WTC11 (cell line): ENCODE results near the gene LNX1. TPM values are rescaled to one million over a fixed set of nuclear protein-coding genes. Genes with fewer than 3 reads are reported as not detected.
A peak's percentile ranks its signal among the peaks of the same experiment; 100 is the strongest.

ENCODE experiments used
- ATAC-seq: fragments of 200-7000 bp; cut with Tn5 transposase; 2 replicates; pipeline ENCODE4 v1.10.0; 2021; ENCODE audit warnings: mild to moderate bottlenecking, moderate library complexity
- Bru-seq: library from RNA; stranded (reverse); fragments of 400-500 nt; gene quantifications from one replicate; lab custom pipeline; 2021; lab: Mats Ljungman, UMichigan
- CTCF ChIA-PET: fragments of 300-600 bp; sonication (Branson Sonifier 250); formaldehyde crosslinking; loops from one replicate; lab custom pipeline; 2021; ENCODE audit warnings: antibody characterized with exemption; lab: Charles Lee
- POLR2A ChIA-PET: fragments of 350-600 bp; sonication (Branson Sonifier 250); formaldehyde crosslinking; loops from one replicate; lab custom pipeline; 2021; ENCODE audit warnings: antibody characterized with exemption; lab: Charles Lee
- DNase-seq: peaks from one replicate; pipeline ENCODE4 v3.0.0; 2021; ENCODE audit warnings: low spot score
- H3K27ac Mint-ChIP-seq: 2 replicates; pipeline ENCODE4 v1.8.0; 2021; ENCODE audit warnings: mixed read lengths
- H3K27me3 Mint-ChIP-seq: 2 replicates; pipeline ENCODE4 v1.8.0; 2021; ENCODE audit warnings: low read depth, mild to moderate bottlenecking, moderate library complexity, mixed read lengths
- H3K36me3 Mint-ChIP-seq: 2 replicates; pipeline ENCODE4 v1.8.0; 2021; ENCODE audit warnings: mixed read lengths
- H3K4me1 Mint-ChIP-seq: 2 replicates; pipeline ENCODE4 v1.8.0; 2022; ENCODE audit warnings: mixed read lengths
- H3K4me3 Mint-ChIP-seq: 2 replicates; pipeline ENCODE4 v1.8.0; 2021; ENCODE audit warnings: mild to moderate bottlenecking, moderate library complexity, mixed read lengths
- H3K9me3 Mint-ChIP-seq: 2 replicates; pipeline ENCODE4 v1.8.0; 2021; ENCODE audit warnings: mixed read lengths
- CREM ChIP-seq: sonication (generic); formaldehyde crosslinking; IDR thresholded peaks from 2 replicates; pipeline ENCODE4 v1.8.1; 2022; ENCODE audit warnings: mild to moderate bottlenecking, missing genetic modification reagents, moderate library complexity
- ESRRA ChIP-seq: sonication (generic); formaldehyde crosslinking; IDR thresholded peaks from 2 replicates; pipeline ENCODE4 v1.8.1; 2022; ENCODE audit warnings: mild to moderate bottlenecking, missing genetic modification reagents, borderline replicate concordance
- ETV6 ChIP-seq: sonication (generic); formaldehyde crosslinking; IDR thresholded peaks from 2 replicates; pipeline ENCODE4 v1.8.1; 2022; ENCODE audit warnings: mild to moderate bottlenecking, missing genetic modification reagents
- FOXJ3 ChIP-seq: sonication (generic); formaldehyde crosslinking; IDR thresholded peaks from 2 replicates; pipeline ENCODE4 v1.9.0; 2021; ENCODE audit warnings: missing genetic modification reagents, mild to moderate bottlenecking, borderline replicate concordance
- FOXK1 ChIP-seq: sonication (generic); formaldehyde crosslinking; IDR thresholded peaks from 2 replicates; pipeline ENCODE4 v1.8.0; 2022; ENCODE audit warnings: mild to moderate bottlenecking, moderate library complexity, missing genetic modification reagents
- FOXP1 ChIP-seq: sonication (generic); formaldehyde crosslinking; IDR thresholded peaks from 2 replicates; pipeline ENCODE4 v1.8.0; 2022; ENCODE audit warnings: missing genetic modification reagents, mild to moderate bottlenecking, moderate library complexity, borderline replicate concordance
- JUN ChIP-seq: sonication (generic); formaldehyde crosslinking; IDR thresholded peaks from 2 replicates; pipeline ENCODE4 v1.8.0; 2023; ENCODE audit warnings: mild to moderate bottlenecking, missing genetic modification reagents
- NFE2L1 ChIP-seq: sonication (generic); formaldehyde crosslinking; IDR thresholded peaks from 2 replicates; pipeline ENCODE4 v1.8.1; 2023; ENCODE audit warnings: missing genetic modification reagents
- SP1 ChIP-seq: sonication (generic); formaldehyde crosslinking; conservative IDR thresholded peaks from 2 replicates; pipeline ENCODE4 v1.8.1; 2022; ENCODE audit warnings: missing genetic modification reagents
- USF1 ChIP-seq: sonication (generic); formaldehyde crosslinking; IDR thresholded peaks from 2 replicates; pipeline ENCODE4 v1.8.0; 2022; ENCODE audit warnings: mild to moderate bottlenecking, missing genetic modification reagents
- ZMAT4 ChIP-seq: fragments of 250-450 bp; sonication (Bioruptor Pico); IDR thresholded peaks from 2 replicates; pipeline ENCODE4 v1.9.0; 2021; ENCODE audit warnings: mild to moderate bottlenecking
- long read RNA-seq, 3 experiments: library from RNA in 1 of 3; library from capped mRNA in 1 of 3; library from polyadenylated mRNA in 1 of 3; unstranded in 2 of 3; stranded (forward) in 1 of 3; transcript quantifications; one replicate each; pipeline ENCODE4 v2.0.0, GENCODE V29; 2021
- total RNA-seq: library from RNA; stranded (reverse); gene quantifications from 3 replicates; pipeline ENCODE4 v1.2.3, GENCODE V29; 2021
- TF ChIP-seq, protein P1 (sequence below): sonication (generic); formaldehyde crosslinking; IDR thresholded peaks from 2 replicates; pipeline ENCODE4 v1.8.0; 2022; ENCODE audit warnings: mild to moderate bottlenecking, missing genetic modification reagents
- TF ChIP-seq, protein P2 (sequence below): sonication (generic); formaldehyde crosslinking; IDR thresholded peaks from 2 replicates; pipeline ENCODE4 v1.8.1; 2022; ENCODE audit warnings: low read depth, mild to moderate bottlenecking, moderate library complexity, missing genetic modification reagents, borderline replicate concordance
- TF ChIP-seq, protein P3 (sequence below): sonication (generic); formaldehyde crosslinking; IDR thresholded peaks from 2 replicates; pipeline ENCODE4 v1.8.0; 2022; ENCODE audit warnings: mild to moderate bottlenecking, missing genetic modification reagents

LNX1 gene
- total RNA-seq, result 4.3 to 5.9 TPM (median 4.5 TPM) in 3 replicates
- percentile 43 among the genes with signal in this experiment for Bru-seq, nascent RNA
- long read RNA-seq, experiment 1, transcript LNX1-201 (11 exons, 2,953 nt), result major isoform, 13 of 18 reads
- long read RNA-seq, experiment 1, partial matches to known transcripts, result 4 of 18 reads
- long read RNA-seq, experiment 1, other reads (novel, unspliced or antisense), result 1 of 18 reads
- long read RNA-seq, experiment 2, partial matches to known transcripts, result 3 of 6 reads
- long read RNA-seq, experiment 2, other reads (novel, unspliced or antisense), result 2 of 6 reads
- long read RNA-seq, experiment 3, partial matches to known transcripts, result 5 of 6 reads
- long read RNA-seq, experiment 3, other reads (novel, unspliced or antisense), result 0 of 6 reads

- ATAC-seq, result peak; percentile 84
- peaks cover 59% of the 10 kb centered on the region for H3K4me1 Mint-ChIP-seq
- POLR2A ChIA-PET, result no interaction called here
- peaks cover 4% of the 10 kb centered on the region for H3K9me3 Mint-ChIP-seq
- CTCF ChIA-PET, result interaction anchor here (0.6 to 1.9 kb wide), 5 partner anchors 10 to 643 kb away, joined by 3 to 9 read pairs (median 3); no protein-coding TSS in a partner anchor
- no peaks in the 10 kb centered on the region for H3K27me3 Mint-ChIP-seq
- TF ChIP-seq ETV6 (CRISPR knock-in tag) (peak; percentile 81), FOXK1 (CRISPR knock-in tag) (0 out of 2 replicates have a peak, but pooled peaks have one; percentile 50), ZMAT4 (CRISPR knock-in tag) (no peak), FOXP1 (CRISPR knock-in tag) (no peak), USF1 (CRISPR knock-in tag) (peak; percentile 25; the same call in 1 of the 2 replicates)
- TF ChIP-seq, protein P1, sequence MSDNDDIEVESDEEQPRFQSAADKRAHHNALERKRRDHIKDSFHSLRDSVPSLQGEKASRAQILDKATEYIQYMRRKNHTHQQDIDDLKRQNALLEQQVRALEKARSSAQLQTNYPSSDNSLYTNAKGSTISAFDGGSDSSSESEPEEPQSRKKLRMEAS (CRISPR knock-in tag), result peak; percentile 69
- TF ChIP-seq, all 79 proteins: peak for 4
- Mint-ChIP-seq H3K27ac (peak within 1 kb of the TSS; percentile 100), H3K36me3 (no peaks in the 10 kb centered on the region), H3K4me3 (peak within 1 kb of the TSS; percentile 77)
- DNase-seq, result peak; percentile 93
These were observed at the start of gene LNX1 for GRCh38 chr4:53591372-53591892. Gene LNX1 (minus strand): TSS chr4:53591486. CDS start chr4:53574002, 17,484 bp downstream.

DNA sequence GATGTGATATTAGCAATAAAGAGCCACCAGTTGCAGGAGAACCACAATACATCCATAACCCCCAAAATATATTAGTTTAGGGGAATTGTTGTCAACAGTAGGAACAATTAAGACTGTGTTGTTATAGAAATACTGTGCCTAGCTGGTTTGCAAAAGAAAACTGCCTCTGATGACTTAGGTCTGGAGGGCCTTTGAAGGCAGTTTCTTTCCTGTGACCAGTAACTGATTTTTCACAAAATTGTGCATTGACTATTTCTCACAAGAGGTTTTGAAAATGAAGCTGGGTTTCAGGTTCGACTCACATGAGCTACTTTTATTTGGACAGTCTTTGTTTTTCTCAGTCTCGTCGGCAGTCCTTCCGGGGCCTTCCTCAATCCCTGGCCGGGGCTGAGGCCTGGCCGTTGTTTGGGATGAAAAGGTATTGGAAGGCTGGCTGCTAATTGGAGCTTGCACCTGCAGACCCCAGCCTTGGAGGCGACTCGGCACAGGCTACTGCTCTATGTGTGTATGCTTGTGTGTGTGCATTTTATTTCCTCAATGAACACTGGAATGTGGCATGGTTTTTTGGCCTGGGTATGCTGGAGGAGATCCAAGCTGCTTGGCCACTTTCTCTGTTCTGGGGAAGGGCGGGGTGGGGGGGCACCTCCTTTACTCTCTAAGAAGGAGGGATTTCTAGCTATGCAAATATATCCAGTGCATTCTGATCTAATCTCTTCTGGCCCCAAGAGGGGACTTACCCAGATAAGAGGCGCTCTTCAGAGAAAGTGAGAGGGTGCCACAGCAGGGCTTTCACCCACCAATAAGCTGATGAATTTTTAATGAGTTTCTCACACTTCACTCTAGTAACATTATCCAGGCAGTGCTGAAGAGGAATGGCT lies 49.5 kb upstream of the LNX1 start:
- ATAC-seq (peak; percentile 28; the same call in 1 of the 2 replicates), DNase-seq (no peak)
- no peak overlapping the region for H3K27ac Mint-ChIP-seq
- POLR2A ChIA-PET, result no interaction called here
- no peaks in the 10 kb centered on the region for H3K36me3 Mint-ChIP-seq
- H3K27me3 Mint-ChIP-seq, result no peaks in the 10 kb centered on the region
- peaks cover 15% of the 10 kb centered on the region for H3K4me1 Mint-ChIP-seq
- CTCF ChIA-PET, result interaction anchor here (0.7 to 1.1 kb wide), 3 partner anchors 39 to 592 kb away, joined by 3 read pairs; no protein-coding TSS in a partner anchor
- TF ChIP-seq, protein P2, sequence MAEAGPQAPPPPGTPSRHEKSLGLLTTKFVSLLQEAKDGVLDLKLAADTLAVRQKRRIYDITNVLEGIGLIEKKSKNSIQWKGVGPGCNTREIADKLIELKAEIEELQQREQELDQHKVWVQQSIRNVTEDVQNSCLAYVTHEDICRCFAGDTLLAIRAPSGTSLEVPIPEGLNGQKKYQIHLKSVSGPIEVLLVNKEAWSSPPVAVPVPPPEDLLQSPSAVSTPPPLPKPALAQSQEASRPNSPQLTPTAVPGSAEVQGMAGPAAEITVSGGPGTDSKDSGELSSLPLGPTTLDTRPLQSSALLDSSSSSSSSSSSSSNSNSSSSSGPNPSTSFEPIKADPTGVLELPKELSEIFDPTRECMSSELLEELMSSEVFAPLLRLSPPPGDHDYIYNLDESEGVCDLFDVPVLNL, result no peak
- TF ChIP-seq JUN (CRISPR knock-in tag) (no peak), SP1 (CRISPR knock-in tag) (no peak), NFE2L1 (CRISPR knock-in tag) (no peak), FOXJ3 (no peak), ESRRA (CRISPR knock-in tag) (no peak), ZMAT4 (CRISPR knock-in tag) (no peak), CREM (CRISPR knock-in tag) (no peak)
- TF ChIP-seq, protein P3, sequence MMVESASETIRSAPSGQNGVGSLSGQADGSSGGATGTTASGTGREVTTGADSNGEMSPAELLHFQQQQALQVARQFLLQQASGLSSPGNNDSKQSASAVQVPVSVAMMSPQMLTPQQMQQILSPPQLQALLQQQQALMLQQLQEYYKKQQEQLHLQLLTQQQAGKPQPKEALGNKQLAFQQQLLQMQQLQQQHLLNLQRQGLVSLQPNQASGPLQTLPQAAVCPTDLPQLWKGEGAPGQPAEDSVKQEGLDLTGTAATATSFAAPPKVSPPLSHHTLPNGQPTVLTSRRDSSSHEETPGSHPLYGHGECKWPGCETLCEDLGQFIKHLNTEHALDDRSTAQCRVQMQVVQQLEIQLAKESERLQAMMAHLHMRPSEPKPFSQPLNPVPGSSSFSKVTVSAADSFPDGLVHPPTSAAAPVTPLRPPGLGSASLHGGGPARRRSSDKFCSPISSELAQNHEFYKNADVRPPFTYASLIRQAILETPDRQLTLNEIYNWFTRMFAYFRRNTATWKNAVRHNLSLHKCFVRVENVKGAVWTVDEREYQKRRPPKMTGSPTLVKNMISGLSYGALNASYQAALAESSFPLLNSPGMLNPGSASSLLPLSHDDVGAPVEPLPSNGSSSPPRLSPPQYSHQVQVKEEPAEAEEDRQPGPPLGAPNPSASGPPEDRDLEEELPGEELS (CRISPR knock-in tag), result no peak
- H3K9me3 Mint-ChIP-seq, result peaks cover 3% of the 10 kb centered on the region; the same call in 1 of the 2 replicates
- no peak overlapping the region for H3K4me3 Mint-ChIP-seq
